22Rv1 (cell line): ENCODE measurements around the gene CCKAR.

Experiments used
- H3K27ac ChIP-seq: fragments of 450-650 bp; 2 replicates; pipeline ENCODE4 v1.5.1; 2017
- ZFX ChIP-seq: fragments of 450-650 bp; IDR thresholded peaks from 2 replicates; pipeline ENCODE4 v1.6.1; 2017; ENCODE audit warnings: antibody characterized with exemption, borderline replicate concordance
- TF ChIP-seq, protein P1 (sequence below): fragments of 450-650 bp; IDR thresholded peaks from 2 replicates; pipeline ENCODE4 v1.5.1; 2017; ENCODE audit warnings: mild to moderate bottlenecking

CCKAR gene

DNA sequence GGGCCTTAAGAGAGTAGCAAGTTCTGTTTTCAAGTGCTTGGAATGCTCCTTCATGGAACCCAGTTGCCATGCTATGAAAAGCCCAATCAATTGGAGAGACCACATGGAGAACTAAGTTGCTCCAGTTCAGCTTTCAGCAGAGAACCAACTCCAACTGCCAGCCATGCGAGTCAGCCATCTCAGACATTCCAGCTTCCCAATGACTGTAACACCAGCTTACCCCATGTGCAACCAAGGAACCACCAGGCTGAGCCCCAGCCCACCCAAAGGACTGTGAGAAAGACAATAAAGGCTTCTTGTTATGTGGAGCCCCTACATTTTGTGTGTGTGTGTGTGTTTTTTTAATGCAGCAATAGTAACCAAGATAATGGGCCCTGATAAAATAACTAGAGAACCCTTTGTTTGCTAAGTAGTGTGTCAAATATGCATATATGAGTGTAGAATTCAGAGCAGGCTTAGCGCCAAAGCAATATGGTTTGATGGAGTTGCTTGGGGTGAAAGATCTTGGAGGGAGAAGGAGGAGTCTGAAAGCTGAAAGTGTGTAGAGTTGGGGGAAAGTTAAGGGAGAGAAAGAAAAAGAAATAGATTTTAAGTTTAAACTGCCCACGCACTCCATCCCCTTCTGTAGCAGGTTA is 35.0 kb upstream of the CCKAR start:
- TF ChIP-seq, protein P1, sequence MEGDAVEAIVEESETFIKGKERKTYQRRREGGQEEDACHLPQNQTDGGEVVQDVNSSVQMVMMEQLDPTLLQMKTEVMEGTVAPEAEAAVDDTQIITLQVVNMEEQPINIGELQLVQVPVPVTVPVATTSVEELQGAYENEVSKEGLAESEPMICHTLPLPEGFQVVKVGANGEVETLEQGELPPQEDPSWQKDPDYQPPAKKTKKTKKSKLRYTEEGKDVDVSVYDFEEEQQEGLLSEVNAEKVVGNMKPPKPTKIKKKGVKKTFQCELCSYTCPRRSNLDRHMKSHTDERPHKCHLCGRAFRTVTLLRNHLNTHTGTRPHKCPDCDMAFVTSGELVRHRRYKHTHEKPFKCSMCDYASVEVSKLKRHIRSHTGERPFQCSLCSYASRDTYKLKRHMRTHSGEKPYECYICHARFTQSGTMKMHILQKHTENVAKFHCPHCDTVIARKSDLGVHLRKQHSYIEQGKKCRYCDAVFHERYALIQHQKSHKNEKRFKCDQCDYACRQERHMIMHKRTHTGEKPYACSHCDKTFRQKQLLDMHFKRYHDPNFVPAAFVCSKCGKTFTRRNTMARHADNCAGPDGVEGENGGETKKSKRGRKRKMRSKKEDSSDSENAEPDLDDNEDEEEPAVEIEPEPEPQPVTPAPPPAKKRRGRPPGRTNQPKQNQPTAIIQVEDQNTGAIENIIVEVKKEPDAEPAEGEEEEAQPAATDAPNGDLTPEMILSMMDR = no peak
- no peak overlapping the region for H3K27ac ChIP-seq

DNA sequence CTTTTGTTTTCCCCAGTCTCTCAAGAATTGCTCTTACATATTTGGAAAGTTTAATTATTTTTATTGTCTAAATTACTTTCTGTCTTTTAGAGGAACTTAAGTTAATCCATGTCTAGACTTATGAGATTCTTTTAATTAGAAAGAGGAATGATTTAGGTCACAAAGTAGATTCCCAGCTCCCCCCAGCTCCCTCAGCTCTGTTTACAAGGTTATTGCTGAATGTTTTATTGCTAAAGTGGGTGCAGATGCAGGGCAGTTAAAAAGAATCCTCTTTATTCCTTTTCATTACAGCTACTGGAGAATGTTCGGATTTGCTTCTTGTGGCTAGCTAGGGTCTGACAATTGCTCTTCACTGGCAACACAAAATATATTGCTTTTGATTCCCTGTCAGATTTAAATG is 33.7 kb upstream of the CCKAR start:
- TF ChIP-seq, protein P1 = no peak
- no peak for TF ChIP-seq ZFX
- no peak overlapping the region for H3K27ac ChIP-seq

DNA sequence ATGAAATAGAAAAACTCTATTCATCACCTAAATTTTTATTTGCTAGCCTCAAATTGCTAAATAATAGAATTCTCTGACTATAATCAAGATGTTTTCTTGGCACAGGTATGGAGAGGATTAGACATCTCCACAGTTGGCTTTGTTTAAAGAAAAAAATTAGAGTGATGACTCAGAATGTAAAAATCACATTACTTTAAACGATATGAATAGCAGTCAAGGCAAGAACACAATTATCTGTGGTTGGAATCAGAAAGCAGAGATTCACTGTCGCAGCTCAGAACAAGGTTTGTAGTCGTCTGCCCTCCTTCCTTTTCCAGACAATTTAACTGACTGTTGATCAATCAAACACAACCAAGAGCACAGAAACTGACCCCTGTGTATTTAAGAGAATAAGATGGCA is 32.2 kb upstream of the CCKAR start:
- H3K27ac ChIP-seq = no peak overlapping the region
- TF ChIP-seq ZFX = no peak
- TF ChIP-seq, protein P1 = no peak

DNA sequence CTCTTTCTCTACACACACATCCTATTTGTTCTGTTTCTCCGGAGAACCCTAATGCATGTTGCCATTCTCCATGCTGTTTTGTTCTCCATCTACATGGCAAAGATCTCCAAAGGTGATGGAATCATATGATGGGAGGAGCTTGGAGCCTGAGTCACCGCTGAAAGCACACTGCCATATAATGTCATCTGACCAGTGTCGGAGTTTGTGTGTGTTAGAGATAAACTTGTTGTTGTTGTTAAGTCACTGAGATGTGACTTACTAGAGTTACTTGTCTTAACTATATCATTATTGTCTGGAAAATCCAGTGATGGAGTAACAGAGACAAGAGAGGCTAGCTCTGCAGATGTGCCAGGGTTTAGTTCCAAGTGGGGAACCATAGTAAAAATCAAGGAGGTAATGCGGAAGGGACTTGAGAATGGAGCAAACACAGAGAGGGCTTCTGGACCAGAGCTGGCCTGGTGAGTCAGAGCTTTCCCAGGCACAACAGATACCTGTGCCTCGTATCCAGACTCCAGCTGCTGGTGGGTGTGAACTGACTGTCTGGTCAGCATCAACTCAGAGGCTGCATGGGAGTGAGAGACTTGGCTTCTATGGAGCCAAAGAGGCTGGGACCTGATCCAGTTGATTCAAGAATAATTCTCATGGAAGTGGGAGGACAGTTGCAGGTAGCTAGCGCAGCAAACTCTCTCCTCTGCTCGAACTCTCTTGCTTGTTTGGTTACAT is 30.6 kb upstream of the CCKAR start:
- TF ChIP-seq, protein P1 = no peak
- TF ChIP-seq ZFX = no peak
- no peak overlapping the region for H3K27ac ChIP-seq

DNA sequence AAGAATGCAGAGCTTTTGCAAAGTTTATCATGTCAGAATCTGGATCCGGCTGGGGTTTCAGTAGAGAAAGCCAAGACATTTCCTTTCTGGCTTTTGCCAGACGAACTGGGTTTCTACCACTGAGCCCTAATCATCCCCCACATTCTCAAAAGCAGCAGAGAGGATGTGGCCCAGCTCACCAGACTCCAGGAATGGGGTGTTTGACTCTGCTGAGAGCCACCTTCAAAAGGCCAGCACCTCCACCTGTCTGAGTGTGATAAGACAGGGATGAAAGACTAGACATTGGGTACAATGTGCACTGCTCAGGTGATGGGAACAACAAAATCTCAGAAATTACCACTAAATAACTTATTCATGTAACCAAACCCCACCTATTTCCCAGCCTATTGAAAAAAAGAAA is 25.7 kb upstream of the CCKAR start:
- H3K27ac ChIP-seq = no peak overlapping the region
- no peak for TF ChIP-seq ZFX
- TF ChIP-seq, protein P1 = no peak

DNA sequence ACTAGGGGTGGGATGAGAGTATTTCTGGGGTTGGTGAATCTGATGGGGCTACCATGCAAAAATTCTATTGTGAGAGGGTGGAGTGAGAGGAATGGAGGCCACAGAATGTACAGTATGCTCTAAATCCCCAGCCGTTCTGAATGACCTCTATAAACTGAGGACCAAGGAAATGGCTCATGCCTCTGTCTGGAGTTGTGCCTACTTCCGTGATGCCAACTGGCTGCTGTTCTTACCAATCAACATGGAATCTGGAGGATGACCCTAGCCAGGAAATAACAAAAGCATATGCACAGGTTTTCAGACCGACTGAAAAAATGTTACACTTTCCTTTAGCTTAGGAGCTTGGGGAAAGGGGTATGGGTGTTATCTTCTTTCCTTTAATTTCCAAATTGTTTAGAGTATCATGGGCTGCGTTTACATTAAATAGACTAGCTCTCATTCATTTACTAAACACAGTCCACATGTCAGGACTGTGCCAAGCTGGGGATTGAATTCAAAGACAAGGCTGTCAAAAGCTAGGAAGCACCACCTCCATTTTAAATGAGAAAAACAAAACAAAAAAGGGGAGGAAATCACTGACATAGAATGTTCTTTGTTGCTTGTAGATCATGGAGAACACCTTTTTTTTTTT is 20.2 kb upstream of the CCKAR start:
- no peak overlapping the region for H3K27ac ChIP-seq
- TF ChIP-seq ZFX = no peak
- TF ChIP-seq, protein P1 = no peak

DNA sequence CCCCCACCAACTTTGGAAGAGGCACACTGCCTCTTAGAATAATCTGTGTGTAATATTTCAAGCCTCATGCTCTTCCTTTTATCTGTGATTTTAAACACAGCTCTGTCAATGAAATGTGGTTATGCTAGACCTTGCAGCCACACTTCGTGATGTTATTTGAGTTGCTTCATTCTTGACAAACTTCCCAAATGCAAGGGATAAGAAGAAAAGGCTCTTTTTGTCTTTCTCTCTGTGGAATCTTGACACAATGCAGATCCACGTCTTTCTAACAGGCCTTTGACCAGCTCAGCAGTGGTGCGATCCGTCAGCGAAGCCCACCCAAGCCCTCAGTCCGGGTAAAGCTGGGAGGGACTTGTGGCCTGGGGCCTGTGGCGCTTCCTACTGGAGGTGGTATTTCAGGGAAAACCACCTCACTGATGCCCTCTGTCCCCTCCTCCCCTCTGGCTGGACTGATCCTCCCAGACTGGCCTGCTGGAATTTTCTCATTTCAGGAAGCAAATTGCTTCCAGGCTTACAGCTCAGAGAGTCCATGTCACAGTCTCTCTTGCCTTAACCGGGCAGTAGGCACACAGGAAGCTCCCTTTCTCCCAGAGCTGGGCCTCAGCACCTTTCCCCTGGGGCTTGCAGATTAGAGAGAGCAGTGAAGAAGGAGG is 19.5 kb upstream of the CCKAR start:
- H3K27ac ChIP-seq = no peak overlapping the region
- TF ChIP-seq ZFX = no peak
- TF ChIP-seq, protein P1 = no peak
